ENCODE results near the gene MYO1D.

The MYO1D gene

GRCh38 chr17:32634167-32634566, 242.8 kb downstream of the MYO1D start:
- Histone ChIP-seq H3K23ac (ENCODE audit: low read depth, low read length, poor library complexity) (no peak overlapping the region), H4K91ac (ENCODE audit: low read depth, low read length, poor library complexity) (no peak overlapping the region), H2AK5ac (ENCODE audit: low read depth, low read length) (no peak overlapping the region), H3K9me3 (replicated peaks in 1 of 2; ENCODE audit: control insufficient read depth in 2 of 2, insufficient read depth in 1 of 2, low read depth in 1 of 2, low read length in 2 of 2) (no peaks in the 10 kb centered on the region), H2BK5ac (ENCODE audit: low read length) (no peak overlapping the region), H3K4me1 (ENCODE audit: control insufficient read depth in 2 of 2, insufficient read depth in 1 of 2, low read depth in 1 of 2, low read length in 2 of 2) (no peaks in the 10 kb centered on the region), H3K9ac (ENCODE audit: low read depth, low read length, poor library complexity) (no peak overlapping the region), H2BK120ac (ENCODE audit: low read depth, low read length) (no peak overlapping the region), H2AFZ (ENCODE audit: low read length) (no peak overlapping the region), H3K4ac (ENCODE audit: low read length) (no peak overlapping the region), H3K36me3 (replicated peaks in 1 of 2; ENCODE audit: control insufficient read depth in 2 of 2, insufficient read depth in 2 of 2, low read length in 2 of 2) (no peaks in the 10 kb centered on the region), H4K8ac (ENCODE audit: low read depth, low read length) (no peak overlapping the region), H3K27me3 (ENCODE audit: control insufficient read depth in 3 of 3, insufficient read depth in 3 of 3, low read depth in 1 of 3, low read length in 3 of 3) (no peaks in the 10 kb centered on the region), H3K4me3 (ENCODE audit: low read length in 2 of 2) (no peak overlapping the region), H3K79me1 (ENCODE audit: low read depth, low read length) (no peaks in the 10 kb centered on the region), H2BK15ac (ENCODE audit: low read length) (no peak overlapping the region), H3K4me2 (ENCODE audit: insufficient read depth, low read length, poor library complexity, severe bottlenecking) (no peak overlapping the region), H3K18ac (ENCODE audit: low read length) (no peak overlapping the region), H3K14ac (ENCODE audit: low read length) (no peak overlapping the region), H3K27ac (replicated peaks; ENCODE audit: low read length) (no peak overlapping the region), H2BK12ac (ENCODE audit: low read length) (no peak overlapping the region)
- no peak for DNase-seq (ENCODE audit: low spot score)
- WGBS, 2 donors (ENCODE audit: extremely low coverage in 2 of 2, insufficient read length in 2 of 2, insufficient replicate concordance in 1 of 2) = no CpG with 5 or more reads among the region's 3 CpGs

- H3K4me1 ChIP-seq (ENCODE audit: control insufficient read depth in 2 of 2, insufficient read depth in 1 of 2, low read depth in 1 of 2, low read length in 2 of 2) = peaks cover 6 to 9% of the 10 kb centered on the region in 2 donors
- DNase-seq (ENCODE audit: low spot score) = no peak
- H3K27me3 ChIP-seq (ENCODE audit: control insufficient read depth in 3 of 3, insufficient read depth in 3 of 3, low read depth in 1 of 3, low read length in 3 of 3) = no peaks in the 10 kb centered on the region
- no peak overlapping the region for H2BK120ac ChIP-seq (ENCODE audit: low read depth, low read length)
- H4K91ac ChIP-seq (ENCODE audit: low read depth, low read length, poor library complexity) = no peak overlapping the region
- H2AK5ac ChIP-seq (ENCODE audit: low read depth, low read length) = no peak overlapping the region
- H3K36me3 ChIP-seq (replicated peaks in 1 of 2; ENCODE audit: control insufficient read depth in 2 of 2, insufficient read depth in 2 of 2, low read length in 2 of 2) = no peaks in the 10 kb centered on the region
- no peak overlapping the region for H2BK5ac ChIP-seq (ENCODE audit: low read length)
- no peak overlapping the region for H3K4me2 ChIP-seq (ENCODE audit: insufficient read depth, low read length, poor library complexity, severe bottlenecking)
- no peak overlapping the region for H2BK12ac ChIP-seq (ENCODE audit: low read length)
- H4K8ac ChIP-seq (ENCODE audit: low read depth, low read length) = no peak overlapping the region
- no peak overlapping the region for H3K27ac ChIP-seq (replicated peaks; ENCODE audit: low read length)
- no peak overlapping the region for H3K9ac ChIP-seq (ENCODE audit: low read depth, low read length, poor library complexity)
- no CpG with 5 or more reads among the region's 6 CpGs for WGBS, 2 donors (ENCODE audit: extremely low coverage in 2 of 2, insufficient read length in 2 of 2, insufficient replicate concordance in 1 of 2)
- H3K18ac ChIP-seq (ENCODE audit: low read length) = no peak overlapping the region
- H2BK15ac ChIP-seq (ENCODE audit: low read length) = no peak overlapping the region
- no peak overlapping the region for H3K14ac ChIP-seq (ENCODE audit: low read length)
- no peaks in the 10 kb centered on the region for H3K79me1 ChIP-seq (ENCODE audit: low read depth, low read length)
- no peak overlapping the region for H3K4me3 ChIP-seq (ENCODE audit: low read length in 2 of 2)
- H3K23ac ChIP-seq (ENCODE audit: low read depth, low read length, poor library complexity) = no peak overlapping the region
- no peak overlapping the region for H2AFZ ChIP-seq (ENCODE audit: low read length)
- no peak overlapping the region for H3K4ac ChIP-seq (ENCODE audit: low read length)
- H3K9me3 ChIP-seq (replicated peaks in 1 of 2; ENCODE audit: control insufficient read depth in 2 of 2, insufficient read depth in 1 of 2, low read depth in 1 of 2, low read length in 2 of 2) = no peaks in the 10 kb centered on the region
Observed at GRCh38 chr17:32631341-32632096, 245.4 kb downstream of the MYO1D start.

DNA sequence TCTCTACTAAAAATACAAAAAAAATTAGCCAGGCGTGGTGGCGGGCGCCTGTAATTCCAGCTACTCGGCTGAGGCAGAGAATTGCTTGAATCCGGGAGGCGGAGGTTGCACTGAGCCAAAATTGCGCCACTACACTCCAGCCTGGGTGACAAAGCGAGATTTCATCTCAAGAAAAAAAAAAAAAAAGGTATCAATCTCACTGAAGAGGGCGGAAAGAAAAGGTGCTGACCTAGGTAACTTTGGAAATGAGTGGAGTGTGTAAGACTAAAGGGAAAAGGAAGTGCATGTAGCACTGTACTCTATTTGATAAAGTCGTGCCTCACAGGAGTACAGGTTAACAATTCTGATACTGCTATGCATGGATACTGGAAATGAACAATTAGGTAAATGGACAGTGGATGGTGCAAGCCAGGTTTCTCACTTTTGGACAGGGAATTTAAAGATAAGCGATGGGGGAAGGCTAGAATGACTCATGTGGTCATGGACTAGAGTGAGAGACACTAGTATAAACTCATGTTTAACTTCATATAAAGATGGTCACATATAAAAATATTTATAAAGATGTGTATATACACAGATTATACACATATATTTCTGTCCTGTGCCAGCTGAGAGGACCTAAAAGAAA, 247.2 kb downstream of the MYO1D start:
- Histone ChIP-seq H3K4me3 (ENCODE audit: low read length in 2 of 2) (no peak overlapping the region), H3K23ac (ENCODE audit: low read depth, low read length, poor library complexity) (no peak overlapping the region), H2AFZ (ENCODE audit: low read length) (no peak overlapping the region), H2BK5ac (ENCODE audit: low read length) (no peak overlapping the region), H3K27me3 (ENCODE audit: control insufficient read depth in 3 of 3, insufficient read depth in 3 of 3, low read depth in 1 of 3, low read length in 3 of 3) (peaks cover 0 to 2% (median 0%) of the 10 kb centered on the region in 3 experiments), H2BK12ac (ENCODE audit: low read length) (no peak overlapping the region), H3K9me3 (replicated peaks in 1 of 2; ENCODE audit: control insufficient read depth in 2 of 2, insufficient read depth in 1 of 2, low read depth in 1 of 2, low read length in 2 of 2) (no peaks in the 10 kb centered on the region), H3K4me1 (ENCODE audit: control insufficient read depth in 2 of 2, insufficient read depth in 1 of 2, low read depth in 1 of 2, low read length in 2 of 2) (peaks cover 7 to 15% of the 10 kb centered on the region in 2 donors), H4K91ac (ENCODE audit: low read depth, low read length, poor library complexity) (no peak overlapping the region), H3K4me2 (ENCODE audit: insufficient read depth, low read length, poor library complexity, severe bottlenecking) (no peak overlapping the region), H2BK15ac (ENCODE audit: low read length) (no peak overlapping the region), H3K36me3 (replicated peaks in 1 of 2; ENCODE audit: control insufficient read depth in 2 of 2, insufficient read depth in 2 of 2, low read length in 2 of 2) (no peaks in the 10 kb centered on the region), H3K4ac (ENCODE audit: low read length) (no peak overlapping the region), H3K27ac (replicated peaks; ENCODE audit: low read length) (no peak overlapping the region), H2AK5ac (ENCODE audit: low read depth, low read length) (no peak overlapping the region), H4K8ac (ENCODE audit: low read depth, low read length) (no peak overlapping the region), H2BK120ac (ENCODE audit: low read depth, low read length) (no peak overlapping the region), H3K79me1 (ENCODE audit: low read depth, low read length) (no peaks in the 10 kb centered on the region), H3K18ac (ENCODE audit: low read length) (no peak overlapping the region), H3K9ac (ENCODE audit: low read depth, low read length, poor library complexity) (no peak overlapping the region), H3K14ac (ENCODE audit: low read length) (no peak overlapping the region)
- no peak for DNase-seq (ENCODE audit: low spot score)
- WGBS, 2 donors (ENCODE audit: extremely low coverage in 2 of 2, insufficient read length in 2 of 2, insufficient replicate concordance in 1 of 2) = no CpG with 5 or more reads among the region's 11 CpGs

DNA sequence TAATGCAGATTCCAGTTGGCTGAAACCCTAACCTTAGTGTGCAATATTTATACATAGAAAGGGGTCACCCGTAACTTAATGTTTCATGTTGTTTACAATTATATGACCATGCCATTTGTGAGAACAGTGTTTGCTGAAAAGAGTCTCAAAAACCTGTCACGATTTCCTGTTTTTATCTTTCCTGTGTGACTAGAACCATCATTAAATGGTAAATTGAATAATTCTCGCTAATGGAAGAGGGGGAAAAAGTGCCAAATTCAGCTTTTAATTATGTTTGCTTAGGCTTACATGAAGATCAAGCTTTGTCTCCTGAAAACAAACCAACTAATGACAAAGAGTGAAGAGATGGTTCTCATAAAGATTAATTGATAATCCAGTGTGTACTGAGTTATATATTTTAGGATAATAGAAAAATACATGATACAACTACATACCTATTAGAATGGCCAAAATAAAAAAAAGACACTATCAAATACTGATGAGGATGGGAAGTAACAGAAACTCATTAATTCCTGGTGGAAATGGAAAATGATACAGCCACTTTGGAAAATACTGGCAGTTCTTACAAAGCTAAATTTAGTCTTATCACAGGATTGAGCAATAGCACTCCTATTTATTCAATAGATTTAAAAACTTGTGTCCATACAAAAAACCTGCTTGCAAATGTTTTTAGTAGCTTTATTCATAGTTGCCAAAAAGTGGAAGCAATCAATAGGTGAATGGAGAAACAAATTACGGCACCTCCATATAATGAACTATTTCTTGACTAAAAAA, 248.5 kb downstream of the MYO1D start:
- peaks cover 7 to 15% of the 10 kb centered on the region in 2 donors for H3K4me1 ChIP-seq (ENCODE audit: control insufficient read depth in 2 of 2, insufficient read depth in 1 of 2, low read depth in 1 of 2, low read length in 2 of 2)
- no peak overlapping the region for H4K91ac ChIP-seq (ENCODE audit: low read depth, low read length, poor library complexity)
- no peaks in the 10 kb centered on the region for H3K36me3 ChIP-seq (replicated peaks in 1 of 2; ENCODE audit: control insufficient read depth in 2 of 2, insufficient read depth in 2 of 2, low read length in 2 of 2)
- no peak overlapping the region for H4K8ac ChIP-seq (ENCODE audit: low read depth, low read length)
- no CpG with 5 or more reads among the region's 4 CpGs for WGBS, 2 donors (ENCODE audit: extremely low coverage in 2 of 2, insufficient read length in 2 of 2, insufficient replicate concordance in 1 of 2)
- H2BK120ac ChIP-seq (ENCODE audit: low read depth, low read length) = no peak overlapping the region
- peaks cover 0 to 2% (median 0%) of the 10 kb centered on the region in 3 experiments for H3K27me3 ChIP-seq (ENCODE audit: control insufficient read depth in 3 of 3, insufficient read depth in 3 of 3, low read depth in 1 of 3, low read length in 3 of 3)
- H3K4me2 ChIP-seq (ENCODE audit: insufficient read depth, low read length, poor library complexity, severe bottlenecking) = no peak overlapping the region
- H2AFZ ChIP-seq (ENCODE audit: low read length) = no peak overlapping the region
- H3K9ac ChIP-seq (ENCODE audit: low read depth, low read length, poor library complexity) = no peak overlapping the region
- no peak overlapping the region for H3K14ac ChIP-seq (ENCODE audit: low read length)
- H3K79me1 ChIP-seq (ENCODE audit: low read depth, low read length) = no peaks in the 10 kb centered on the region
- no peak for DNase-seq (ENCODE audit: low spot score)
- H3K18ac ChIP-seq (ENCODE audit: low read length) = no peak overlapping the region
- no peak overlapping the region for H2BK5ac ChIP-seq (ENCODE audit: low read length)
- H3K4me3 ChIP-seq (ENCODE audit: low read length in 2 of 2) = no peak overlapping the region
- no peak overlapping the region for H3K23ac ChIP-seq (ENCODE audit: low read depth, low read length, poor library complexity)
- H2AK5ac ChIP-seq (ENCODE audit: low read depth, low read length) = no peak overlapping the region
- no peak overlapping the region for H2BK15ac ChIP-seq (ENCODE audit: low read length)
- no peak overlapping the region for H3K27ac ChIP-seq (replicated peaks; ENCODE audit: low read length)
- H3K4ac ChIP-seq (ENCODE audit: low read length) = no peak overlapping the region
- H2BK12ac ChIP-seq (ENCODE audit: low read length) = no peak overlapping the region
- no peaks in the 10 kb centered on the region for H3K9me3 ChIP-seq (replicated peaks in 1 of 2; ENCODE audit: control insufficient read depth in 2 of 2, insufficient read depth in 1 of 2, low read depth in 1 of 2, low read length in 2 of 2)
